T-helper 1 cell treated with Interleukin-12 subunit alpha and Interleukin-12 subunit beta and Interleukin-4 antibody, amounts not matched to agents 30 ng/mL and 1 ng/mL, for 36 hours (primary cell): ENCODE results near the gene PRDX3. TPM values are rescaled to one million over a fixed set of nuclear protein-coding genes. Genes with fewer than 3 reads are reported as not detected.

ENCODE experiments used
- intact Hi-C: fragments of 100-400 bp; cut with micrococcal nuclease; formaldehyde crosslinking; loops from one replicate; pipeline ENCODE4 v1.15.1; 2024
- total RNA-seq: library from RNA; stranded (reverse); gene quantifications from 2 replicates; pipeline ENCODE4 v1.2.3, GENCODE V29; 2022

Gene PRDX3
- total RNA-seq, 1 donor from 2014 or later: 127 TPM

- intact Hi-C loops: loop anchor here (1.0 to 10.0 kb wide), 7 partner anchors 46 to 742 kb away; partner anchors contain the start of genes GRK5, MCMBP and PRDX3
These were observed 45.9 kb downstream of the PRDX3 start for GRCh38 chr10:119132521-119133345.

DNA sequence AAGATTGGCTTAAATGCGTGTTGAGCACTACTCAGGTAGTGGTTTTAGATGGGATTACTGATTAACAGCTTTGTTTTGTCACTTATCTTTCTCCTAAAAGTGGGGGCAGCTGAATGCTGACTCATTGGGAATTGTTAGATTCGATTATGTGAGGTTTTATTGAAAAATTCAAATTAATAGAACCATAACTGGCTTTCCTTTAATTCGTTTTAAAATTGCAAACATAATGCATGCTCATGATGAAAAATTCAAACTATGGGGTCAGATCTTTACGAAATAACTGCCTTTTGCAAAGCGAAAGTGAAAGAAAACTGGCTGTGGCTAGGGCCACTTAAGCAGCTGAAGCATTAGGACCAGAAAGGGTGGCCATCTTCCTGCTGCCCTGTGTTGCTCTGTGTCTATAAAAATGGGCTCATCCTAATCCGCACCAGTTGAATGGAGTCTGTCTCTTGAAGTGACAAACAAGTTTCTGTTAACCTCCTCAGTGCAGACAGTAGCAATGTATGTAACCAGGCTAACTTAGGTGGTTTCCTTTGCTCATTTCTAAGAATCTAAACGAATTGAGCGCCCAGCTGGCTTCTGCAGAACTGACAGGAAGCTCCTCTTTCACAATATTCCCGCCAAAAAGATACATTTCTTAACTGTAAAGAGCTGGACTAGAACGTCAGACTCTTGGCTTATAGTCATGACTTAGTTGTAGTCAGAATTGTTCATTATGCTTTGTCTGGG lies 46.9 kb downstream of the PRDX3 start:
- intact Hi-C loops: loop anchor here (1.0 to 10.0 kb wide), 12 partner anchors 27 to 743 kb away; partner anchors contain the start of genes DENND10, EIF3A, GRK5 and MCMBP

GRCh38 chr10:119129721-119130120 lies 48.9 kb downstream of the PRDX3 start:
- intact Hi-C loops: loop anchor here (10.0 kb wide), 1 partner anchor 745 kb away; the partner anchor contains the start of gene MCMBP

DNA sequence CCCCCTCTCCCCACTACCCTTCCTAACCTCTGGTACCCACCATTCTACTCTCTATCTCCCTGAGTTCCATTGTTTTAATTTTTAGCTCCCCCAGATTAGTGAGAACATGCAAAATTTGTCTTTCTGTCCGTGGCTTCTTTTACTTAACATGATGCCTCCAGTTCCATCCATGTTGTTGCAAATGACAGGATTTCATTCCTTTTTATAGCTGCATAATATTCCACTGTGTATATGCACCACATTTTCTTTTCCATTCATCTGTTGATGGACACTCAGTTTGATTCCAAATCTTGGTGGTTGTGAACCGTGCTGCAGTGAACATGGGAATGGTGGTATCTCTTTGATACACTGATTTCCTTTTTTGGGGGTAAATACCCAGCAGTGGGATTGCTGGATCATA lies 52.7 kb downstream of the PRDX3 start:
- intact Hi-C loops: no loop called here

GRCh38 chr10:119120875-119121274 lies 57.7 kb downstream of the PRDX3 start:
- intact Hi-C loops: loop anchor here (2.0 kb wide), 1 partner anchor 16 kb away; the partner anchor contains the start of gene DENND10

- intact Hi-C loops: loop anchor here (2.0 kb wide), 1 partner anchor 16 kb away; the partner anchor contains the start of gene DENND10
These were observed 58.2 kb downstream of the PRDX3 start for GRCh38 chr10:119120413-119120867.

GRCh38 chr10:119119400-119119799 lies 59.2 kb downstream of the PRDX3 start:
- intact Hi-C loops: no loop called here

DNA sequence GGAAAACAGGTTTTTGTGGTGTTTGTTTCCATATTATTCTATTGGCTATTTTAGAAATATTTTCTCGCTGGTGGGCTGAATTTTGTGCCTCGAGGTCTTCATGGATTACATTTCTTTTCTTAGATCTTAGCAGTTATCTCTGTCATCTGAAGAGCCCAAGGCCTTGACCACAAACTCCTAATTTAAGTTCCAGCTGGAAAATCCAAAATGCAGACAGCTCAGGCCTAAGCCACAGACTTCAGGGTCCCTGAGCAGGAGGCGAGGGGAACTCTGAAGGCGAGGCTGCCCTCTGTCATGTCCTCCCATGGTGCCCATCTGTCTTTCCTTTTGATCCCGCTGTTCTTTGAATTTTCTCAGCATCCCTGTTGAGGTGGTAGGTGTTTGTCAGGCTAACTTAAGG lies 60.4 kb downstream of the PRDX3 start:
- intact Hi-C loops: no loop called here

Other genes with a start within 250 kb of the PRDX3 start
- 0.22 and 0.61 TPM in 2 replicates for gene NANOS1, start 149.1 kb downstream of the PRDX3 start, total RNA-seq
- 148 and 149 TPM in 2 replicates for gene EIF3A, start 98.0 kb downstream of the PRDX3 start, total RNA-seq
- 44.0 and 44.7 TPM in 2 replicates for gene DENND10, start 74.7 kb downstream of the PRDX3 start, total RNA-seq
- 28.0 and 35.1 TPM in 2 replicates for gene SFXN4, start 13.1 kb downstream of the PRDX3 start, total RNA-seq
- gene GRK5, start 28.8 kb upstream of the PRDX3 start, total RNA-seq: 50.1 and 51.8 TPM in 2 replicates